NCI-H69 (cell line): ENCODE data around the gene MIS12.
A peak's percentile ranks its signal among the peaks of the same experiment; 100 is the strongest.

Source experiments
- DNase-seq: peaks from one replicate; lab custom pipeline; 2025; lab: John Stamatoyannopoulos, UW

Gene MIS12, protein sequence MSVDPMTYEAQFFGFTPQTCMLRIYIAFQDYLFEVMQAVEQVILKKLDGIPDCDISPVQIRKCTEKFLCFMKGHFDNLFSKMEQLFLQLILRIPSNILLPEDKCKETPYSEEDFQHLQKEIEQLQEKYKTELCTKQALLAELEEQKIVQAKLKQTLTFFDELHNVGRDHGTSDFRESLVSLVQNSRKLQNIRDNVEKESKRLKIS

DNA sequence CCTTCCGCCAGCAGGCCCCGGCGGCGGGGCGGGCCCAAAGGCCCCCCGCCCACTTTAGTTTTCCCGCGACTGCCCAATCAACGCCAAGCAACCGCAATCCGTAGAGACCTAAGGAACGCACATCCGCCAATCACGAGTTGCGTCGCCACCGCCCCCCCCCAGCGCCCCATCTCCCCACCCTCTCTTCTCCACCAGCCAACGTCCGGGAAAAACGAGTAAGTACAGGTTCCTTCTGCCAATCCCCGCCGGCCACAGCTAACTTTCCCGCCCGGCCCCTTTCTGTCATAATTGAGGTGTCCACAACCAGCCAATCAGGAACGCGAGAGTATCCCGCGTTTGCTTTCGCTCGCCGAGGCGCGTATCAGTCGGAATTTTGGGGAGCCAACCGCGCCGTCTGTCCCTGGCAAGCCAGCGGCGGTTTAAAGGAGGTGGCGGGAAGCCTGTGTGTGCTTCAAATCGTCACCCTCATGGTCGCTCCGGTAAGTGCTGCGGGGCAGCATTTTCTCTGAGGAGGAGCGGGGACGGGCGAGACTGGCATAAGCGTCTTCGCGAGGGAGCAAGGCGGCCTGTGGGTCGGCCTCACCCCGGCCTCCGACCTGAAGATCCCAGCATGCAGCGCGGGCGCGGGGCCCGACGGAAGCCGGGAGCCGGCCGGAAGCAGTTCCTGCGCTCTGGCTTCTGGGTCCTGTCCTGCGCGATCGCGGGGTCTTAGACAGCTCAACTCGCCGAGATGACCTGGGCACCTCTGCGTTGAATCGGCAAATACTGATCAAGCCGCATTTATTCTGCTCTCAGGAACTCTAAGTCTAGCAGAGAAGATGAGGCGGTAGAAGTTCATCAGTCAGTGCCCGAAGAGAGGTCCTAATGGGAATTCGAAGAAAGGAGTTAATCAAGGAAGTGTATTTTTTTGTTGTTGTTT is at the start of gene MIS12:
Gene MIS12 (plus strand): TSS at position 361 of the 919 bp plus-strand sequence. CDS start 2,297 bp downstream, outside the sequence.
- peak; percentile 98 for DNase-seq

DNA sequence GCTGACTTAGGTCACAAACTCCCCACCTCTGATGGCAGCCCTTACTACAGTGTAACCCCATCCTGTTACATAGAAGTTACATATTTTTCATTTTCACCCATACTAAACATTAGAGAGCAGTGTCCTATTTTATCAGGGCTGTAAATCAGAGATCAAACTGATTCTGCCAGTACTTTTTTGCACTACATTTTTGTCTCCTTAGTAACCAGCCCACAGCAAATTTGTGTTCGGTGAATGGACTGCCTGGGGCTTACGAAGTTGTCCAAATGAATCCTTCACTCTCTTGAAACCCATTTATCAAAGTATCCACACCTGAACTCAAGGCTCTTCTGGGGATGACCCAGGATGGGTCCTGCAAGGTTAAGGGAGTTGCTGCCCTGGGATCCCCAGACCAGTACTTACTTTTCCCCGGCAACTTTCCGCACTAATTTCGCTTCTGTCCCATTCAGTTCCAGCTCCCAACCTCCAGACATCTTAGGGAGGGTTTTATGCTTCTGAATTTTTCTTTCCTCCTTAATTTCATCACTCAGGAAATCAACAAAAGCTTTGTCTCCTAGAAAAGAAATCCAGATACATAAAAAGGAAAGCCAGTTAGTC is 48.5 kb upstream of the MIS12 start:
- DNase-seq = no peak

DNA sequence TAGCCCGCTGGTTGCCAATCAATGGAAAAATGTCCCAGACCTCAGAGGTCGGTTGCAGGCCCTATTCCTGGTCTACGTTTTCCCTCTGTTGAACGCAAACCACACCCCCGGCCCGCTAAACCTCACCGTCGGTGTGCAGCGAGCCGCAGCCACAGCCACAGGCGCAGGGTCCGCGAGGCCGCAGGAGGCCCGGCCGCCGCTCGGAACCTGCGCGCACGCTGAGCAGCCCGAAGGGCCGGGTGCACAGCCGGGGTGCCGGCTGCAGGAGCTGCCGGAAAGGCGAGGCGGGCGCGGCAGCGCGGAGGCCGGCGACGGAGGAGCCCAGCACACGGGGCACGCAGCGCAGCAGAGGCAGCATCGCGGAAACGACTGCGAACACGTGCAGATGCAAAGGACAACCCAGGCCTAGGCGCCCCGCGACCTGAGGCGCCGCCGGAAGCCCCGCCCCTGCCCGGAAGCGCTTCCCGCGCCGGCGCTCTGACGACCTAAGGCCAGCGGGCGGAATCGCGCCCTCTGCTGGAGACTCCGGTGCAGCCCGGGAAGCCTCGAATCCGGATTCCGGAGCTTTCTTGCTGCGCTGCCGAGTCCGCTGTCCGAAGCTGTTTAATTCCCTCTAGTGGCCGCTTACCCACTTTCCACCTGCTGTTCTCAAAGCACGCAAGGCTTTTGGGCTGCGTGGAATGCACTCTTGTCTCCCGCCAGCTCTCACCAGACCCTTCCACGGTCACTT is 47.5 kb upstream of the MIS12 start, which contains the start of gene C1QBP:
Gene C1QBP (minus strand): TSS at position 440 of the 730 bp plus-strand sequence. CDS start 82 bp downstream, at position 358.
- DNase-seq = peak; percentile 91

DNA sequence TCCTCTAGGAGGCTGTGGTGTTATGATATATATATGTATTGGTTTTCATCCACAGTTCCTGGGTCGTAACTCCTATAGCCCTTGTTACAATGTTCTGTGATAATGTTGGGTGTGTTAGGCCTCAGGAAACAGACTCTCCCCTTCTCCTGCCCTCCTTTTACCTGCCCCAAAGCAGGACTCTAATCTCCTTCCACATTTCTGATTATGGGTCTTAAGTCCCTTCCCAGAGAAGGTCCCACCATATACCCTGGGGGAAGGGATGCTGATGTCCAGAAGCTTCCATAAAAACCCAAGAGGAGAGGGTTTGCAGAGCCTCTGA is 47.0 kb upstream of the MIS12 start:
- DNase-seq = no peak

DNA sequence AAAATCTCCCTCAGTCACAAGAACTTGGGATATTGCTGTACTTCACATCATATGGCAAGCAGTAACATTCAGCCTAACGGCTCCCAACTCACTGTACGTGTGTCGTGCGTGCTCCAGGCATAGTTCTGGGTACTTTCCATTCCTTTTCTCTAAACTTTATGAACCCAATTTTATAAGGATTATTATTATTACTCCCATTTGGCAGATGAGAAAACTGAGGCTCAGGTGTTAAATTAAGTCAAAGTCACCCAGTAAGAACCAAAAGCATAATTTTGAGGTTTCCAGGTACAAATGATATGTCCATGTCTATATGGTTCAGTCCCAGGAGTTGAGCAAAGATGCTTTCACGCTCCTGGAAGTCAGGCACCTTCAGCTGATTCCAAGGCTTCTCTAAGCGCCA is 42.6 kb upstream of the MIS12 start:
- DNase-seq = no peak

DNA sequence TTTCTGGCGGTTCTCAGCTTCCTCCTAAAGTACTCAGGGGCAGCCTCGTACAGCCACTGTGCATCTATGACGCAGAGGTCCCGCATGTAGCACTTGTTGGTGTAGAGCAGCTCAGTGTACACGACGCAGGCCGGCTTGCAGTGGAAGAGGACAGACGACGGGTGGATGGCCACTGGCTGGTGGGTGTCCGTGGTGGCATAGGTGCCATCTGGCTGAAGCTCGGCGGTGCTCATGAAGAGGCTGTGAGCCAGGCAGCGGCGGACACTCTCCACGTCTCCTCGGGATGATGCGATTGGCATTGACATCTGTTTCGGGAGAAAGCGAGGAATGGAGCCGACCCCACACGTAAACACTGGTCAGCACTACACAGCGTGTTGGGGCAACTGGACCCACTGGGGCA is 42.2 kb upstream of the MIS12 start:
- DNase-seq = no peak

DNA sequence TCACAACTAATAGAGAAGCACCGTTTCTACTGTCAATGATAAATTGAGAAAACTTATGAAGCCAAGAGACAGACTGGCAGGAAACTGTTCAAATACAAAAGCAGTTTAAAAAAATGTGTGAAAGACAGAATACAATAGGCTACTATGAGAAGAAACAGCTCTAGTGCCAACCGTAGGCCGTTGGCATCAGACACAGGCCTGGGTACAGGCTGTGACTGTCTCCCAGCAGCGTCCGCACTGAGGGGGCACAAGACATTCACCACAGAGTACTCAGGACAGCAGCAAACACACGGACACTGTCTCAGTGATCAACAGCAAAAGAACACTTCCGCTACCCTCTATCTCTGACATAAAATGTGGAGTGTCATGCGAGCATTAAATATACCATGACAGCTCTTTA is 39.6 kb upstream of the MIS12 start:
- DNase-seq = no peak

DNA sequence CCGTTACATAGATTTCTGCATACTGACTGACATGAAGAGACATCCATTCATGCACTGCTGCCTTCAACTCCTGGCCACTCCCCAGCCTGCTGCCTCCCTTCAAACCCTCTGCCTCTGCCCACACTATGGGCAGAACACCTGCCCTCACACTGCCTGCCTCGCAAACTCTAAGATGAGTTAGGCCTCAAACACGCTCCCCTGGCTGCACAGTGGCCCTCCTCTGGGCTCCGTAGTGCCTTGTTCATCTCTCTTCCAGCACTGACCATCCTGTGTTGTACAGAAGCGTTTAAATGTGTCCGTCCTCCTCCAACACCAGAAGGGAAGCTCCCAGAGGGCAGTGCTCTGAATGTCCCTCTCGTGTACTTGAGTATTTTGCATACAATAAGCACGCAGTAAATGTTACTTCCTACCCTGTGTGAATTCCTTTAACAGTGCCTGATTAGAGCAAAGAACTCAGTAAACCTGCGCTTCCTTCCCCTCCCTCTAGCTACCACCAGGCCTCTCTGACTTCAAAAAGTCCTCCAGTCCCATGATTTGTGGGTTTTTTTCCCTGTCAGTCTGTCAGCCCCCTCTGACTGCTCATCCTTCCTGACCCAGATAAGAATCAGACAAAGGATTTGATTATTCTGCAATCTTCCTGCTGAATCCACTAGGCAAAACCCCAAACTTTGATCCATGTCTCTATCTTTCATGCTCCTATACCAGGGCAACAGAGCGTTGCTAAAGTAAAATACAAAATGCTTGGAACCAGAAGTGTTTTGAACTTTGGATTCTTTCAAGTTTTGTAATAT is 21.5 kb upstream of the MIS12 start:
- no peak for DNase-seq

DNA sequence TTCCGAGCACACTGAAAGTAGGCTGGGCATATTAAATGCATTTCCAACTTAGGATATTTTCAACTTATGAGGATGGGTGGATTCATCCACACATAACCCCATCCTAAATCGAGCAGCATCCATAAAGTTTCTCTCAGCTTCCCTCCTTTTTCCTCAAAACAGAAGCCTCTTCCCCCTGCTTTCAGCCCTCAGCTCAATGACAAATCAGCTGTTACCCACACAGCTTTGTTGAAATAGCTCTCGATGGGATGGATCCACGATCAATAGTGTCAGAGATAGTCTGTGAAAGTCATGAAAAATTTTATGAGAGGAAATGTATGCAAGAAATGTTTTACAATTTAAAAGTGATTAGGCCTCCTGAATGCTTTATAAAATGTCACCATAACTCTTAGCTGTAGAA is 20.1 kb upstream of the MIS12 start:
- no peak for DNase-seq

DNA sequence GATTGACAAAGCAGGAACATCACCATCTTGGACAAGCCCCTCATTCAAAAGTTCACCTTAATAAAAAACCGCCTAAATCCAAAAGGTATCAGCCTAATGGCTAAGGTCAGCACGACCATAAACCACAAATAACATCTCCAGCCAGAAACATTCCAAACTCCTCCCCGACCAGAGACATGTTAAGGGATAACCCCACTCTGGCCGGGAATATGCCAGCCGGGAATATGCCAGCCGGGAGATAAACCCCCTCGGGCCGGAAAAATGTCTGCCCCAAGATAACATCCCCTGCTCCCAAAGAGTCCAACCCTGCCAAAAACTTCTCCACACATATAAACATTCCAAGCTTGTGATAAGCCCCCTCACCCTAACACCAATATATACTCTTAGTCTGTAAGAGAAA is 18.9 kb upstream of the MIS12 start:
- peak; percentile 0 for DNase-seq

DNA sequence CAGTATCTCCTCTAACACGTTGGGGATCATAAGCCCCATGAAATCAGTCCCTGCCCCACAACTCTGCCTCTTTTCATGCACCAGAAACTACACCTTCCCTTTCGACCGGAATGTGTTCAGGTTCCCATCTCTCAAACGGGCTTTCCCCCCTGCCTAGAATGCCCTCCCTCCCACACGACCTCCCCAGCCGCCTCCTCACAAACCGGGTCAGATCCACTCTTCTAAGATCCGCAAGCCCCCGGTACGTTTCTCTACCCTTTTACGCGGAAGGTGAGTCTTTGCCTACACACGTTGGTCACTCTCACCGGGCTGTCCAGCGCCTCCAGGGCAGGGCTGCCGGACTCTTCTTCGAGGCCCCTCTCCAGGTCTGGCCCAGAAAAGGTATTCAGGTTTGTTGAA is 18.3 kb upstream of the MIS12 start:
- DNase-seq = peak; percentile 25

DNA sequence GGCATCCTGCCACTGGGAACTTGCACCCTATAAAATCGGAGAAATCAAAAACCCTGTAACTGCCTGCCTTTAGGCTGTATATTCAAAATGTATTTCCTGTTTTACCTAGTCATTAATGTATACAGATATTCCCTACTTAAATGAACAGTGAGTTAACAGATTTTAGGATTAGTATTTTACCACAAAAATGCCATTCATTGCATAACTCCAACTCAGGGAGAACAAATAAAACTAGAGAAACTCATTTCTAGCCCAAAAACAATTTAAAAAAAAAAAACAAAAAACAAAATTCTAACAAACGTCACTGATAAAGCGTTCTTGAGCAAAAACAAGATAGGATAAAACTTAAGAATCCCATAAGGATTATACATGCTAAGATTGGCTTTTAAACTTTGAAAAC is 13.9 kb upstream of the MIS12 start:
- no peak for DNase-seq

DNA sequence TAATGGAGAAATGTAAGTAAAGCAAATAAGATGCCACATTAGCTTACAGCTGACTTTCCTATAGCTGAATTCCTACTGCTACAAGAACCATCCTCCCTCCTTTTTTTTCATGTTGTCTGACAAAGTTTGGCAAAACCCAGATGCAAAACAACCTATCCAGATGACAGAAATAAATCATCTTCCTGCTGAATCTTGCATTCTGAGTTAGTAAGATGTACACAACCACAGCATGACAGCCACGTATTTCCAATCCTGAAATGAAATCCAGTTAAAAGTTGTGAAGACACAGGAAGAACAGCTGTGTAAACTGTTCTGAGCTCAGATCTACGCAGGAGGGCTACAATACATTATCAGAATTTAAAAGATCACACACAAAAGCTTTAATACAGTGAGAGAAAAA is 12.5 kb upstream of the MIS12 start:
- no peak for DNase-seq

DNA sequence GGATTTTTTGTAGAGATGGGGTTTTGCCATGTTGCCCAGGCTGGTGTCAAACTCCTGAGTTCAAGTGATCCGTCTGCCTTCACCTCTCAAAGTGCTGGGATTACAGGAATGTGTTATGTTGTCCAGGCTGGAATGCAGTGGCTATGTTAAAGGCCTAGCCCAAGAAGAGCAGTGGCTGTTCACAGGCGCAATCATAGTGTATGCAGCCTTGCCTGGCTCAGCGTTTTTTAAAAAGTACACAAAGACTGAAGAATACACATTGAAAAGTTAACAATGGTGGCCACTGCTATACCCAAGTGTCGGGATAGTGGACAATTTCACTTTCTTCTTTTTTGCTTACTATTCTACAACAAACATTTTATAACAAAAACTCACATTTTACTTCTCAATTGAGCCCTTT is 7.4 kb upstream of the MIS12 start:
- DNase-seq = no peak

DNA sequence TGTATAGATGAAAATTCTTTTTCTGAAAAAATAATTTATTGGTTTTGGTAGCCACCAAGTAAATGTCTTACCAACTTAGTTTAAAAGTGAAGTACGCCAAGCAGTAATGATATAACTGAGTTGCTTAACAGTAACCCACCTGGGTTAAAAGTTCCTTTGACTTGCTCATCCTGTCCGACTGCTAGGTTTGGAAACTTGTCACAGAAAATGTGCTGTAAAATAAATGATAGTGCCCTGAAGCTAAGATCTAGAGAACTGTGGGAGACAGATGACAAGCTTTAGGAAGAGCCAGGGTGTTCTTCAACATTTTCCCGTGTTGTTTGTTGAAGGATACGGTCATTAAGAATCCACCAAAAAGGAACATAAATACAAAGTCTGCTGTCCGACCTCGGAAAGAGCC is 5.4 kb upstream of the MIS12 start:
- no peak for DNase-seq

DNA sequence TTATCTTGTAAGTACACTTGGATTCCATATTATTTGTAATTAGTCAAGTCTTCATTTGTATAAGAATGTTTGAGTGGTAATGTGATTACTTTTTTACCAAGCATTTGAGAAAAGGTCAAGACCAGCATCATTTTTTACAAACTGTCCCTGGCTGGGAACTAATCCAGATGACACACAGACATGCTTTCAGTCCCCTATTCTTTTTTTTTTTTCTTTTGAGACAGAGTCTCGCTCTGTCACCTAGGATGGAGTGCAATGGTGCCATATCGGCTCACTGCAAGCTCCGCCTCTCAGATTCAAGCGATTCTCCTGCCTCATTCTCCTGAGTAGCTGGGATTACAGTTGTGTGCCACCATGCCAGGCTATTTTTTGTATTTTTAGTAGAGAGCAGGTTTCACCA is 4.9 kb upstream of the MIS12 start:
- no peak for DNase-seq

DNA sequence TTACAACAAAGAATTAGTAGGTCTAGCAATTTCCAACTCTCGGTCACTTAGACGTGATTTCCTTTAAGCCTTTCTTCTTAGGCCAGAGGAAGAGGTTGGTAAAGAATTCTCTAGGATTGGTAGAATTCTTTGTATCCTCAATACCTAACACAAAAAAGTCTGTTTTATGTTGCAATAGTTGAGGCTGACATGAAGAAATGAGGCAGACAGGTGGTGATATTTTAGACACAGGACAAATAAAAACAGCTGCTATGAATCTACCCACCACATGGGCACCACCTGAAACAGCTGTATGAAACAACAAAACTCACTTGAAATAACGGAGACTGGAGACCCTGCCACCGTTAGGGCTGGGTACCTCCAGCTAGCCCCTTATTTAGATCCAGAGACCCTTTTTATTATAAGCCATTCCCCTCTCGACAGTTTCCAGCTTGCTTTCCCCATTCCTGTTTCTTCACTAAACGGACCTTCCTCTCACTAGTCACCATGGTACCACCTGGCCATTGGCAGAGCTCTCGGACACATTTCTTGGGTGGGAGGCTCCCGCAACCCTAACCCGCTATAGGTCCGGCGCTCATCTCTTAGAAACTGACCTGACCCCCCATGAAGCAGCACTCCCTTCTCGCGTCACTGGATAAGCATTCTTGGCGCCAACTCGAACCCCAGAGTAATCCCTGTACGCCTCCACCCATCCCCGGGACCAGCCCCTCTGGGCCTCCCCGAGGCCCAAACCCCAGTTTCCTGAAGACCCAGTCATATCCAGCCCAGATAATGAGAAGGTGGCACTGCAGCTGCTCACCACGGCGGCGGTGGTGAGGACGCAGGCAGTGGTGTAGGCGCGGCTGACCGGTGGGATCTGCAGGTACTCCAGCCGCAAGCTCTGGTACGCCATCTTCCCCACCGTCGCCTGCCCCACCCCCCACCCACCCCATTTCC is 828 bp upstream of the MIS12 start, which contains the start of gene DERL2:
Gene DERL2 (minus strand): TSS at position 909 of the 936 bp plus-strand sequence. CDS start 17 bp downstream, at position 892.
- DNase-seq = peak; percentile 63

DNA sequence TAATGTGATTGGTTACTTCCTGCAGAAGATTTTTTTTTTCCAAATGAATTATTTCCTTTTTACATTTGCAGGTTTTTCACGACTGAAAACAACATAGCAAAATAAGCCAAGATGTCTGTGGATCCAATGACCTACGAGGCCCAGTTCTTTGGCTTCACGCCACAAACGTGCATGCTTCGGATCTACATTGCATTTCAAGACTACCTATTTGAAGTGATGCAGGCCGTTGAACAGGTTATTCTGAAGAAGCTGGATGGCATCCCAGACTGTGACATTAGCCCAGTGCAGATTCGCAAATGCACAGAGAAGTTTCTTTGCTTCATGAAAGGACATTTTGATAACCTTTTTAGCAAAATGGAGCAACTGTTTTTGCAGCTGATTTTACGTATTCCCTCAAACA is 2.4 kb downstream of the MIS12 start:
- no peak for DNase-seq

DNA sequence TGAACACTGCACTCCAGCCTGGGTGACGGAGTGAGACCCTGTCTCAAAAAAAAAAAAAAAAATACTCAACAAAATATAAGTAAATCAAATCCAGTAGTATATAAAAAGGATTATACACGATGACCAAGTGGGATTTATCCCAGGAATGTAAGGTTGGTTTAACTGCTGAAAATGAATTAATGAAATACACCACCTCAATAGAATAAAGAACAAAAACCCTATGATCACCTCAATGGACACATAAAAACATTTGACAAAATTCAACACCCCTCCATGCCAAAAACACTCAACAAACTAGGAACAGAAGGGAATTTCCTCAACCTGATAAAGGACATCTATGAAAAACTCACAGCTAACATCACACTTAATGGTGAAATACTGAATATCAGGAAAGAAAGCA is 6.6 kb downstream of the MIS12 start:
- no peak for DNase-seq

DNA sequence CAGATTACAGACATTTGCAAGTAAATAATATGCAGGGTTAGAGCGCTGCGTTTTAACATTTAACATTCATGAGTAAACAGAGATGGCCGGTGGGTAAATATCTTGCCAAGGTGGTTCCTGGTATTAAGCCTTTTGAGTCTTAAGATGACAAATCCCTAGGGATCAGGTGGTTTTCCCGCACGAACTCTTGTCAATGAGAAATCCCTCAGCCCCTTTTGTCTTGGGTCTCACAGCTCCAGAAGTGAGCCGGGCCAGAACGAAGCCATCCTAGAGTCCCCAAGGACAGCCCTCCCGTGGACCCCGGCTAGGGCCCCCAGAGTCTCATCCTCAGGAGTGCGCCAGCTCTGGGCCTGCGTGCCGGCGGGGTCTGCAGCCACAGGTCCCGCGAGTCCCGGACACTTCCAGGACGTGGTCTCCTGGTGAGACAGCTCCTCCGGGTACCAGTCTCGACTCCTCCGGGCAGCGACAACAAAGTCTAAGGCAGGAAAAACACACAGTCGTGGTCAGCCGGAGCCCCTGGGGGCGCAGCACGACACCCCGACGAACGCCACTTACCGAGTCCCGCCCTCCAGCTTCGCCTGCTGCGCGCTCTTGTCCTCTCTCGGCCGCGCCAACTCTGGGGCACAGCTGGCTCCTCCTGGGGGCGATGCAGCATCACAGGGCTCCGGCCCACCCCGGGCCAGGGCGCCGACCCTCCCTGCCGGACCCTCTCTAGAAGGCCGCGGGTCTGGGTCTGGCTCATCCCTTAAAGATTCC is 13.3 kb downstream of the MIS12 start:
- DNase-seq = peak; percentile 54
